Neutrophil (primary cell): ENCODE data around the gene ABLIM1.

Source experiments
- H3K27ac ChIP-seq: fragments of 200-600 bp; sonication (generic); 2 replicates; pipeline ENCODE4 v1.5.1; 2016; ENCODE audit warnings: mild to moderate bottlenecking, moderate library complexity
- H3K27me3 ChIP-seq: fragments of 200-600 bp; sonication (generic); 2 replicates; pipeline ENCODE4 v1.6.0; 2016; ENCODE audit warnings: mild to moderate bottlenecking
- H3K36me3 ChIP-seq: fragments of 200-600 bp; sonication (generic); 2 replicates; pipeline ENCODE4 v1.5.1; 2017
- H3K4me1 ChIP-seq, 2 experiments: fragments of 200-600 bp in 1 of 2; sonication (generic) in 1 of 2; 1 replicate in 1 of 2; 2 replicates in 1 of 2; pipeline versions ENCODE4 v1.5.1 to v1.6.1; 2013 to 2016; ENCODE audit warnings: low read depth in 1 of 2, low read length in 1 of 2, mild to moderate bottlenecking in 1 of 2, moderate library complexity in 1 of 2; ENCODE audit not compliant: control insufficient read depth in 1 of 2, insufficient read depth in 1 of 2
- H3K4me3 ChIP-seq, 2 experiments: fragments of 200-600 bp in 1 of 2; sonication (generic) in 1 of 2; 1 replicate in 1 of 2; 2 replicates in 1 of 2; pipeline ENCODE4 v1.5.1; 2013 to 2016; ENCODE audit warnings: low read depth in 1 of 2, low read length in 1 of 2, mild to moderate bottlenecking in 1 of 2, moderate library complexity in 1 of 2
- H3K9me3 ChIP-seq: fragments of 200-600 bp; sonication (generic); 2 replicates; pipeline ENCODE4 v1.5.1; 2016
- TF ChIP-seq, protein P1 (sequence below): fragments of 200-600 bp; sonication (generic); IDR thresholded peaks from 2 replicates; pipeline ENCODE4 v1.5.1; 2016; ENCODE audit warnings: antibody characterized with exemption

The ABLIM1 gene

DNA sequence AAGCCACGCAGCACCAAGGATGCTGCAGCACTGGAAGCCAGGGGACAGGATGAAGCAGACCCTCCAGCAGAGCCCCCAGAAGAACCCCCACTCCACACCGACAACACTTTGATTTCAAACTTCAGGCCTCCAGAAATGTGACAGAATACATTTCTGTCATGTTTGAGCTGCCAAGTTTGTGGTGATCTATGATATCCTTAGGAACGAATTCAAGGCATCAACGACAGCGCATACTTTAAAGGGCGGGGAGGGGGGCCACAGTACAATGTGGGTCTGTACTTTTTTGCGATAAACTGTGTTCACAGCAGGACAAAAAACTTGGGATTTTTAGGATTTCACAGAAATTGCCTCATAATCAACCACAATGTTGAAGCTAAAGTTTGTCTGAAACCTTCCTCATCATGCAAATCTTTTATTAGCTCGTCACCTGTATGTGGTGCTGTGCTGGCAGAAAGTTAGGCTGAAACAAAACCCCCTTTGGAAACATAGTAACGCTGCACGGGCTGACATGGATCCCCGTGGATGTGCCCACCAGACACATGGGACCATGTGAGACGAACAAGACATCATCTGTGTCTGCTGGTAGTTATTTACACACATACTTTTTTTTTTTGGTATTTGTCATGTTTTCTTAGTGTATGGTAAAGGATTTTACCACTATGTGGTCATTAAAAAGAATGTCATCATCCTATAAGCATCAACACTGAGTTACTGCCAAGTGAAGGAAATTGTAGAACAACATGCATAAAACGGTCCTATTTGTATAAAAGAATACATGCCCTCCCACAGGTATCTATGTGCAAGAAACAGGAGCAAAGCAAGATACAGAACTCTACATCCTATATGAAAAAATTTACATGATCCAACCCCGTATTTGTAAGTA, 140.5 kb downstream of the ABLIM1 start:
- H3K9me3 ChIP-seq, result no peaks in the 10 kb centered on the region
- no peaks in the 10 kb centered on the region for H3K4me1 ChIP-seq
- no peak overlapping the region for H3K27ac ChIP-seq
- H3K4me3 ChIP-seq, result no peak overlapping the region
- TF ChIP-seq, protein P1, sequence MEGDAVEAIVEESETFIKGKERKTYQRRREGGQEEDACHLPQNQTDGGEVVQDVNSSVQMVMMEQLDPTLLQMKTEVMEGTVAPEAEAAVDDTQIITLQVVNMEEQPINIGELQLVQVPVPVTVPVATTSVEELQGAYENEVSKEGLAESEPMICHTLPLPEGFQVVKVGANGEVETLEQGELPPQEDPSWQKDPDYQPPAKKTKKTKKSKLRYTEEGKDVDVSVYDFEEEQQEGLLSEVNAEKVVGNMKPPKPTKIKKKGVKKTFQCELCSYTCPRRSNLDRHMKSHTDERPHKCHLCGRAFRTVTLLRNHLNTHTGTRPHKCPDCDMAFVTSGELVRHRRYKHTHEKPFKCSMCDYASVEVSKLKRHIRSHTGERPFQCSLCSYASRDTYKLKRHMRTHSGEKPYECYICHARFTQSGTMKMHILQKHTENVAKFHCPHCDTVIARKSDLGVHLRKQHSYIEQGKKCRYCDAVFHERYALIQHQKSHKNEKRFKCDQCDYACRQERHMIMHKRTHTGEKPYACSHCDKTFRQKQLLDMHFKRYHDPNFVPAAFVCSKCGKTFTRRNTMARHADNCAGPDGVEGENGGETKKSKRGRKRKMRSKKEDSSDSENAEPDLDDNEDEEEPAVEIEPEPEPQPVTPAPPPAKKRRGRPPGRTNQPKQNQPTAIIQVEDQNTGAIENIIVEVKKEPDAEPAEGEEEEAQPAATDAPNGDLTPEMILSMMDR, result no peak
- H3K27me3 ChIP-seq, result peaks cover 4% of the 10 kb centered on the region
- no peaks in the 10 kb centered on the region for H3K36me3 ChIP-seq

DNA sequence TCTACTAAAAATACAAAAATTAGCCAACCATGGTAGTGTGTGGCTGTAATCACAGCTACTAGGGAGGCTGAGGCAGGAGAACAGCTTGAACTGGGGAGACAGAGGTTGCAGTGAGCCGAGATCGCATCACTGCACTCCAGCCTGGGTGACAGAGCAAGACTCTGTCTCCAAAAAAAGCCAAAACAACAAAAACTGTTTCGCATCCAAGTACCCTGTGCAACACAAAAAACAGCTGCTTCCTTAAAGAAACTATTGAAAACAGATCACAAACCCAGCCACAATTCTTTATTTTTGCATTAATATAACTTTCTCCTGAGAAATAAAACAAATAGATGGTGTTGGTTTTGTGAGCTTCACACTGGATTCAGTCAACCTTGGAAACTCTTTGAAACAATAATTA, 141.7 kb downstream of the ABLIM1 start:
- TF ChIP-seq, protein P1, result no peak
- Histone ChIP-seq H3K27me3 (no peaks in the 10 kb centered on the region), H3K4me1 (no peaks in the 10 kb centered on the region), H3K27ac (no peak overlapping the region), H3K36me3 (no peaks in the 10 kb centered on the region), H3K4me3 (no peak overlapping the region), H3K9me3 (no peaks in the 10 kb centered on the region)

GRCh38 chr10:114515298-114515914, 142.7 kb downstream of the ABLIM1 start:
- Histone ChIP-seq H3K4me1 (no peaks in the 10 kb centered on the region), H3K27me3 (no peaks in the 10 kb centered on the region), H3K27ac (no peak overlapping the region), H3K9me3 (no peaks in the 10 kb centered on the region), H3K4me3 (no peak overlapping the region), H3K36me3 (no peaks in the 10 kb centered on the region)
- TF ChIP-seq, protein P1, result no peak

GRCh38 chr10:114513381-114513792, 144.7 kb downstream of the ABLIM1 start:
- Histone ChIP-seq H3K9me3 (no peaks in the 10 kb centered on the region), H3K36me3 (no peaks in the 10 kb centered on the region), H3K27me3 (no peaks in the 10 kb centered on the region), H3K4me1 (no peaks in the 10 kb centered on the region), H3K27ac (no peak overlapping the region), H3K4me3 (no peak overlapping the region)
- TF ChIP-seq, protein P1, result no peak

DNA sequence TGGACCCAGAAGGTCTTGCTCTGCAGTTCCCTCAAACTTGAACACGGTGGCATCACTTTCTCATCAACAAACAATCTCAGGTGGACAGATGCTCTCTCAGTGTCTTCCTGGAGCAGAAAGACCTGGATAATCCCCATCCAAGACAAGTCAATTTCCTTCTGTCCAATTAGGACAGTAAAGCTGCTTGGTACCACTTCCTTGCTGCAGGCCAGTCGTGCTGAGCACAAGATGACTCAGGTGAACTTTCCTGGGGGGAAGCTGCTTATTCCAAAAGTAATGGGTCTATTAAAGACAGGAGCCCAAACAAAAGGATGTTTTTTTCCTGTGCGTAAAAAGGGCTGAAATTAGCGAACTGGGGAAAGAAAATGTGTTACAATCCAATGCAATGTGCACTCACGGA, 146.2 kb downstream of the ABLIM1 start:
- no peaks in the 10 kb centered on the region for H3K4me1 ChIP-seq

More for the DNA sequence above, 146.2 kb downstream of the ABLIM1 start:
- TF ChIP-seq, protein P1, result no peak
- no peak overlapping the region for H3K4me3 ChIP-seq
- H3K27me3 ChIP-seq, result no peaks in the 10 kb centered on the region
- no peak overlapping the region for H3K27ac ChIP-seq
- H3K36me3 ChIP-seq, result no peaks in the 10 kb centered on the region
- no peaks in the 10 kb centered on the region for H3K9me3 ChIP-seq
